MM.1S (cell line): ENCODE measurements around the gene LANCL2.

Source experiments
- EZH2 ChIP-seq: fragments of 300-600 bp; sonication (generic); optimal IDR thresholded peaks from 2 replicates; pipeline ENCODE3; 2017; ENCODE audit warnings: low read depth, mild to moderate bottlenecking, antibody characterized with exemption, low read length, mixed read lengths
- EZH2phosphoT487 ChIP-seq: fragments of 300-600 bp; sonication (generic); IDR thresholded peaks from 2 replicates; pipeline ENCODE4 v1.6.1; 2018; ENCODE audit warnings: antibody characterized with exemption, low read length

DNA sequence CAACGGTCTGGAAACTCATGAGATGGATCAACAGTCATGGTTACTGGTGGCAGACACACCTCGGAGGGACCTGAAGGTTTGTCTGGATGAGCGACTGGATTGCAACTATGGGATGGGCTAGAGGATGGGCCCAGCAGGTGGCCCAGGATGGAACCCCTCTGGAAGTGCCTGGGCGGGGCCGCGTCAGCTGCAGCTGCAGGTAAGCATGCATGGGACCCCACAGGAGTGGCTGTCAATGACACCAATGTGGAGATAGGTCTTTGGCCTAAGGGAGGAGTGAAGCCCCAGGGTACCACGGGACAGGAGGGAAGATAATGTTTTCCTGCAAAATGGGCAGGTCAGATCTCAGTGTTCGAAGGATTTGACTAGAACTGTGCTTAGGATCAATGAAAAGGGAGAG lies 103.4 kb downstream of the LANCL2 start:
- TF ChIP-seq EZH2phosphoT487, result no peak
- no peak for TF ChIP-seq EZH2
